Measurements from ENCODE around the gene GADD45GIP1. TPM values are rescaled to one million over a fixed set of nuclear protein-coding genes. Genes with fewer than 3 reads are reported as not detected.

The GADD45GIP1 gene
- polyA plus RNA-seq: 18.6 and 21.3 TPM in 2 replicates
- polyA minus RNA-seq: 11.2 and 12.0 TPM in 2 replicates

- Histone ChIP-seq H3K9me3 (ENCODE audit: low read length) (no peaks in the 10 kb centered on the region), H2AFZ (ENCODE audit: low read depth, low read length) (peak within 1 kb of the TSS; percentile 65), H3K4me3 (ENCODE audit: low read length) (peak within 1 kb of the TSS; percentile 97), H3K27ac (ENCODE audit: low read length) (peak within 1 kb of the TSS; percentile 63), H3K9me2 (ENCODE audit: insufficient read depth, low read length) (no peaks in the 10 kb centered on the region), H3K4me2 (ENCODE audit: low read length) (peak within 1 kb of the TSS; percentile 65), H3K9ac (ENCODE audit: low read length) (peak within 1 kb of the TSS; percentile 77), H3F3A (ENCODE audit: insufficient read depth, low read length, poor library complexity, severe bottlenecking) (no peaks in the 10 kb centered on the region), H3K27me3 (ENCODE audit: insufficient read depth, low read depth, low read length) (no peaks in the 10 kb centered on the region), H3K36me3 (ENCODE audit: insufficient read depth, low read length) (no peaks in the 10 kb centered on the region), H3K79me2 (replicated peaks; ENCODE audit: insufficient read depth, low read length) (no peaks in the 10 kb centered on the region), H4K20me1 (ENCODE audit: insufficient read depth) (no peaks in the 10 kb centered on the region)
- TF ChIP-seq SMC3 (conservative IDR thresholded peaks at IDR 0.05; ENCODE audit: poor library complexity): peak; percentile 26
- peak; percentile 18 for TF ChIP-seq REST (IDR thresholded peaks at IDR 0.05; ENCODE audit: borderline replicate concordance)
- TF ChIP-seq CTCF (IDR thresholded peaks at IDR 0.05; ENCODE audit: poor library complexity, severe bottlenecking): no peak
- TF ChIP-seq EP300 (conservative IDR thresholded peaks at IDR 0.05; ENCODE audit: poor library complexity, severe bottlenecking): no peak
- TF ChIP-seq POLR2AphosphoS5 (IDR thresholded peaks at IDR 0.05): peak; percentile 82
- peak; percentile 99 for TF ChIP-seq MXI1 (conservative IDR thresholded peaks at IDR 0.05; ENCODE audit: poor library complexity, severe bottlenecking)
- TF ChIP-seq EZH2 (IDR thresholded peaks at IDR 0.05; ENCODE audit: borderline replicate concordance, insufficient read depth, low read length, poor library complexity, severe bottlenecking): no peak
- TF ChIP-seq TAF1 (IDR thresholded peaks at IDR 0.05; ENCODE audit: low read depth): peak; percentile 42
- TF ChIP-seq RAD21 (conservative IDR thresholded peaks at IDR 0.05): peak; percentile 18
Measured at GRCh38 chr19:12956446-12957388, at the start of gene GADD45GIP1. Gene GADD45GIP1 (minus strand): TSS chr19:12957223. CDS start chr19:12957212, 11 bp downstream.

GRCh38 chr19:13005861-13006370 is 48.9 kb upstream of the GADD45GIP1 start:
- TF ChIP-seq MXI1 (conservative IDR thresholded peaks at IDR 0.05; ENCODE audit: poor library complexity, severe bottlenecking) (no peak), SMC3 (conservative IDR thresholded peaks at IDR 0.05; ENCODE audit: poor library complexity) (no peak), TAF1 (IDR thresholded peaks at IDR 0.05; ENCODE audit: low read depth) (no peak), RAD21 (conservative IDR thresholded peaks at IDR 0.05) (no peak)
- H2AFZ ChIP-seq (ENCODE audit: low read depth, low read length): no peak overlapping the region
- H3K27me3 ChIP-seq (ENCODE audit: insufficient read depth, low read depth, low read length): peaks cover 95% of the 10 kb centered on the region
- no peaks in the 10 kb centered on the region for H3K9me2 ChIP-seq (ENCODE audit: insufficient read depth, low read length)
- no peaks in the 10 kb centered on the region for H4K20me1 ChIP-seq (ENCODE audit: insufficient read depth)
- H3K27ac ChIP-seq (ENCODE audit: low read length): no peak overlapping the region
- no peak overlapping the region for H3K4me2 ChIP-seq (ENCODE audit: low read length)
- H3K9me3 ChIP-seq (ENCODE audit: low read length): no peaks in the 10 kb centered on the region
- no peaks in the 10 kb centered on the region for H3K79me2 ChIP-seq (replicated peaks; ENCODE audit: insufficient read depth, low read length)
- H3K9ac ChIP-seq (ENCODE audit: low read length): no peak overlapping the region
- no peak overlapping the region for H3K4me3 ChIP-seq (ENCODE audit: low read length)
- H3K36me3 ChIP-seq (ENCODE audit: insufficient read depth, low read length): no peaks in the 10 kb centered on the region
- H3F3A ChIP-seq (ENCODE audit: insufficient read depth, low read length, poor library complexity, severe bottlenecking): no peaks in the 10 kb centered on the region
